ENCODE results near the gene CPA5. TPM values are rescaled to one million over a fixed set of nuclear protein-coding genes. Genes with fewer than 3 reads are reported as not detected.

CPA5 gene
- total RNA-seq, 1 experiment from 2014 or later = not detected

- Mint-ChIP-seq H3K36me3 (ENCODE audit: insufficient read depth, unreplicated experiment) (no peaks in the 10 kb centered on the region), H3K9me3 (ENCODE audit: low read depth, unreplicated experiment) (no peaks in the 10 kb centered on the region), H3K27ac (ENCODE audit: unreplicated experiment) (no peak overlapping the region), H3K4me1 (ENCODE audit: low read depth, unreplicated experiment) (peaks cover 16% of the 10 kb centered on the region), H3K4me3 (ENCODE audit: low read depth, unreplicated experiment) (no peak overlapping the region), H3K27me3 (ENCODE audit: unreplicated experiment) (no peaks in the 10 kb centered on the region)
- no TSS peak for BruUV-seq (replicated peaks)
- TF ChIP-seq CTCF (IDR thresholded peaks at IDR 0.05; ENCODE audit: unreplicated experiment) = no peak
- CTCF ChIA-PET = no interaction called here
- DNase-seq = no peak
- intact Hi-C loops (cut with micrococcal nuclease; ENCODE audit: unreplicated experiment) = no loop called here
Measured at GRCh38 chr7:130365511-130366441, 21.2 kb downstream of the CPA5 start.

- CTCF ChIA-PET = no interaction called here
- H3K27me3 Mint-ChIP-seq (ENCODE audit: unreplicated experiment) = no peaks in the 10 kb centered on the region
- no peak for DNase-seq
- H3K9me3 Mint-ChIP-seq (ENCODE audit: low read depth, unreplicated experiment) = no peaks in the 10 kb centered on the region
- BruUV-seq (replicated peaks) = no TSS peak
- peaks cover 16% of the 10 kb centered on the region for H3K4me1 Mint-ChIP-seq (ENCODE audit: low read depth, unreplicated experiment)
- H3K4me3 Mint-ChIP-seq (ENCODE audit: low read depth, unreplicated experiment) = no peak overlapping the region
- TF ChIP-seq CTCF (IDR thresholded peaks at IDR 0.05; ENCODE audit: unreplicated experiment) = no peak
- H3K36me3 Mint-ChIP-seq (ENCODE audit: insufficient read depth, unreplicated experiment) = no peaks in the 10 kb centered on the region
- intact Hi-C loops (cut with micrococcal nuclease; ENCODE audit: unreplicated experiment) = no loop called here
- H3K27ac Mint-ChIP-seq (ENCODE audit: unreplicated experiment) = no peak overlapping the region
Measured at GRCh38 chr7:130366564-130366963, 21.9 kb downstream of the CPA5 start.

GRCh38 chr7:130367088-130367755 is 22.6 kb downstream of the CPA5 start:
- CTCF ChIA-PET = no interaction called here
- Mint-ChIP-seq H3K9me3 (ENCODE audit: low read depth, unreplicated experiment) (peaks cover 3% of the 10 kb centered on the region), H3K27me3 (ENCODE audit: unreplicated experiment) (no peaks in the 10 kb centered on the region), H3K27ac (ENCODE audit: unreplicated experiment) (no peak overlapping the region), H3K36me3 (ENCODE audit: insufficient read depth, unreplicated experiment) (no peaks in the 10 kb centered on the region), H3K4me3 (ENCODE audit: low read depth, unreplicated experiment) (no peak overlapping the region), H3K4me1 (ENCODE audit: low read depth, unreplicated experiment) (peaks cover 16% of the 10 kb centered on the region)
- BruUV-seq (replicated peaks) = no TSS peak
- DNase-seq = no peak
- intact Hi-C loops (cut with micrococcal nuclease; ENCODE audit: unreplicated experiment) = no loop called here
- TF ChIP-seq CTCF (IDR thresholded peaks at IDR 0.05; ENCODE audit: unreplicated experiment) = no peak

- CTCF ChIA-PET = no interaction called here
- TF ChIP-seq CTCF (IDR thresholded peaks at IDR 0.05; ENCODE audit: unreplicated experiment) = no peak
- no peaks in the 10 kb centered on the region for H3K36me3 Mint-ChIP-seq (ENCODE audit: insufficient read depth, unreplicated experiment)
- H3K9me3 Mint-ChIP-seq (ENCODE audit: low read depth, unreplicated experiment) = peaks cover 3% of the 10 kb centered on the region
- H3K4me1 Mint-ChIP-seq (ENCODE audit: low read depth, unreplicated experiment) = peaks cover 8% of the 10 kb centered on the region
- DNase-seq = no peak
- no peaks in the 10 kb centered on the region for H3K27me3 Mint-ChIP-seq (ENCODE audit: unreplicated experiment)
- H3K4me3 Mint-ChIP-seq (ENCODE audit: low read depth, unreplicated experiment) = no peak overlapping the region
- H3K27ac Mint-ChIP-seq (ENCODE audit: unreplicated experiment) = no peak overlapping the region
- intact Hi-C loops (cut with micrococcal nuclease; ENCODE audit: unreplicated experiment) = no loop called here
- BruUV-seq (replicated peaks) = no TSS peak
Measured at GRCh38 chr7:130367836-130368746, 23.5 kb downstream of the CPA5 start.

Measured in Calu3 (cell line).